OCI-LY1 (cell line): Measurements from ENCODE around the gene FAN1.

Source experiments
- CTCF ChIP-seq: fragments of 200-600 bp; sonication (generic), shearing (Covaris generic); IDR thresholded peaks from 2 replicates; pipeline ENCODE4 v1.5.1; 2017; ENCODE audit warnings: mild to moderate bottlenecking, antibody characterized with exemption, low read length, moderate library complexity, mixed read lengths
- EZH2 ChIP-seq: fragments of 200-600 bp; sonication (generic), shearing (Covaris generic); IDR thresholded peaks from 2 replicates; pipeline ENCODE4 v1.8.0; 2017; ENCODE audit warnings: borderline replicate concordance, mixed run types, mild to moderate bottlenecking, antibody characterized with exemption, low read length, moderate library complexity, mixed read lengths

- TF ChIP-seq CTCF (no peak), EZH2 (no peak)
Observed at GRCh38 chr15:30939161-30939560, 35.4 kb downstream of the FAN1 start.
